Measurements from ENCODE around the gene PIGV.

Gene PIGV

GRCh38 chr1:26822737-26823395 lies 35.1 kb downstream of the PIGV start:
- Histone ChIP-seq H3K4me2 (ENCODE audit: low read length) (no peak overlapping the region), H3K79me2 (ENCODE audit: low read length) (peaks cover 16% of the 10 kb centered on the region), H3K27me3 (ENCODE audit: low read depth, low read length) (no peaks in the 10 kb centered on the region), H3K4me1 (ENCODE audit: low read length) (peaks cover 23% of the 10 kb centered on the region), H3K4me3 (ENCODE audit: low read length) (no peak overlapping the region), H3K36me3 (replicated peaks; ENCODE audit: low read depth, low read length) (no peaks in the 10 kb centered on the region), H3K27ac (ENCODE audit: low read length) (no peak overlapping the region), H2AFZ (ENCODE audit: low read depth, low read length) (no peak overlapping the region), H3K9ac (ENCODE audit: low read length) (no peak overlapping the region), H3K9me3 (ENCODE audit: insufficient read depth, low read length) (no peaks in the 10 kb centered on the region), H4K20me1 (ENCODE audit: insufficient read depth, low read length) (no peaks in the 10 kb centered on the region)
- no peak for TF ChIP-seq EZH2phosphoT487 (IDR thresholded peaks at IDR 0.05; ENCODE audit: low read depth)
- TF ChIP-seq, protein P1, sequence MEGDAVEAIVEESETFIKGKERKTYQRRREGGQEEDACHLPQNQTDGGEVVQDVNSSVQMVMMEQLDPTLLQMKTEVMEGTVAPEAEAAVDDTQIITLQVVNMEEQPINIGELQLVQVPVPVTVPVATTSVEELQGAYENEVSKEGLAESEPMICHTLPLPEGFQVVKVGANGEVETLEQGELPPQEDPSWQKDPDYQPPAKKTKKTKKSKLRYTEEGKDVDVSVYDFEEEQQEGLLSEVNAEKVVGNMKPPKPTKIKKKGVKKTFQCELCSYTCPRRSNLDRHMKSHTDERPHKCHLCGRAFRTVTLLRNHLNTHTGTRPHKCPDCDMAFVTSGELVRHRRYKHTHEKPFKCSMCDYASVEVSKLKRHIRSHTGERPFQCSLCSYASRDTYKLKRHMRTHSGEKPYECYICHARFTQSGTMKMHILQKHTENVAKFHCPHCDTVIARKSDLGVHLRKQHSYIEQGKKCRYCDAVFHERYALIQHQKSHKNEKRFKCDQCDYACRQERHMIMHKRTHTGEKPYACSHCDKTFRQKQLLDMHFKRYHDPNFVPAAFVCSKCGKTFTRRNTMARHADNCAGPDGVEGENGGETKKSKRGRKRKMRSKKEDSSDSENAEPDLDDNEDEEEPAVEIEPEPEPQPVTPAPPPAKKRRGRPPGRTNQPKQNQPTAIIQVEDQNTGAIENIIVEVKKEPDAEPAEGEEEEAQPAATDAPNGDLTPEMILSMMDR (IDR thresholded peaks at IDR 0.05; ENCODE audit: low read depth, low read length) = no peak

DNA sequence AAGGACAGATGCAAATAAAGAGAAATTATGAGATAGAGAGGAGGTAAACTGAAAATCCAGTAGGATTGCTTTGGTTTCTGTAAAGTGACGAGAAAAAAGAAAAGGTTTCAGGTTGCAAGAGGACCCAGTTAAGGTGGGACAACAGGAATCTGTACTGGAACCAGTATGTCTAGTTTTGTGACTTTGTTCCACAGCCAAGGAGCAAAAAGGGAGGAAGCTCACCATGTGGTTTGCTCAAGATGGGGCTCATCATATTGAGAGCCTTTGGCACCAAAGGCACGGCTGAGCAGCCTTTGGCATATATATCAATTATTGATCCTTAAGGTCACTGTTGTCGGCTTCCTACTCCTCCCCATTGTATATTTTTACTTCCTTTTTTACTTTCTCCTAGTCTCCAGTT lies 37.0 kb downstream of the PIGV start:
- no peaks in the 10 kb centered on the region for H3K27me3 ChIP-seq (ENCODE audit: low read depth, low read length)
- no peak overlapping the region for H3K27ac ChIP-seq (ENCODE audit: low read length)
- H3K4me1 ChIP-seq (ENCODE audit: low read length) = peaks cover 35% of the 10 kb centered on the region
- H3K4me3 ChIP-seq (ENCODE audit: low read length) = no peak overlapping the region
- H3K9ac ChIP-seq (ENCODE audit: low read length) = no peak overlapping the region
- TF ChIP-seq, protein P1 (IDR thresholded peaks at IDR 0.05; ENCODE audit: low read depth, low read length) = no peak
- TF ChIP-seq EZH2phosphoT487 (IDR thresholded peaks at IDR 0.05; ENCODE audit: low read depth) = no peak
- peaks cover 7% of the 10 kb centered on the region for H4K20me1 ChIP-seq (ENCODE audit: insufficient read depth, low read length)
- H3K36me3 ChIP-seq (replicated peaks; ENCODE audit: low read depth, low read length) = peaks cover 9% of the 10 kb centered on the region
- H2AFZ ChIP-seq (ENCODE audit: low read depth, low read length) = no peak overlapping the region
- peaks cover 34% of the 10 kb centered on the region for H3K79me2 ChIP-seq (ENCODE audit: low read length)
- no peak overlapping the region for H3K4me2 ChIP-seq (ENCODE audit: low read length)
- no peaks in the 10 kb centered on the region for H3K9me3 ChIP-seq (ENCODE audit: insufficient read depth, low read length)

- Histone ChIP-seq H3K4me3 (ENCODE audit: low read length) (peak within 1 kb of the TSS; percentile 97), H3K27me3 (ENCODE audit: low read depth, low read length) (no peaks in the 10 kb centered on the region), H3K9me3 (ENCODE audit: insufficient read depth, low read length) (no peaks in the 10 kb centered on the region), H2AFZ (ENCODE audit: low read depth, low read length) (peak within 1 kb of the TSS; percentile 98), H3K79me2 (ENCODE audit: low read length) (peaks cover 50% of the 10 kb centered on the region), H3K36me3 (replicated peaks; ENCODE audit: low read depth, low read length) (peaks cover 17% of the 10 kb centered on the region), H4K20me1 (ENCODE audit: insufficient read depth, low read length) (peaks cover 7% of the 10 kb centered on the region), H3K4me2 (ENCODE audit: low read length) (peak within 1 kb of the TSS; percentile 97), H3K27ac (ENCODE audit: low read length) (peak within 1 kb of the TSS; percentile 34), H3K9ac (ENCODE audit: low read length) (peak within 1 kb of the TSS; percentile 91), H3K4me1 (ENCODE audit: low read length) (peaks cover 22% of the 10 kb centered on the region)
- TF ChIP-seq, protein P1 (IDR thresholded peaks at IDR 0.05; ENCODE audit: low read depth, low read length) = peak; percentile 24
- TF ChIP-seq EZH2phosphoT487 (IDR thresholded peaks at IDR 0.05; ENCODE audit: low read depth) = no peak
These were observed 38.7 kb downstream of the PIGV start, which contains the start of gene ZDHHC18 for GRCh38 chr1:26826261-26827105. Gene ZDHHC18, plus strand, starts transcription at chr1:26826688. Its CDS starts 117 bp downstream, at chr1:26826805.

DNA sequence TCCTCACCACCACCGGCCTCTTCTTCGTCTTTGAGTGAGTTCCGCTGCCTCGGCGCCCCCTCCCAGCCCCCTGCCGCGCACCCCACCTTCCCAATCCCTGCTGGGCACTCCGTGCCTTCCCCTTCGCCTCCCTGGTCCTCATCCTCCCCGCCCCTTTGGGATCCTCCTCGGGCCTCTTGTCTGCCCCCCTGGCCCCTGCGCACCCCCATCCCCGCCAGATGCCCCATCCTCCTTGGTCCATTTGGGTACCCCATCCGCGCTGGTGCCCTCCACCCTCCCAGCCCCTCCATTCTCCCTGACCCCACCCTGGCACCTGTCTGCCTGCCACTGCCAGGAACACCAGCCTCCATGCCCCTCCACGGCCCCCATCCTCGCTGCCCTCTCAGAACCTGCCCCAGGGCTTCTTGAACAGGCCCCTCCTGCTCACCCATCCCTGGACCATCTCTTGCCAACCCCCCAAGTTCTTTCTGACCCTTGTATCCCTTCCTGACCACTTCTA lies 39.4 kb downstream of the PIGV start:
- Histone ChIP-seq H2AFZ (ENCODE audit: low read depth, low read length) (no peak overlapping the region), H3K4me3 (ENCODE audit: low read length) (peak overlapping the region; percentile 97), H3K27ac (ENCODE audit: low read length) (0 out of 2 replicates have a peak overlapping the region, but pooled peaks have one; percentile 26), H3K4me2 (ENCODE audit: low read length) (peak overlapping the region; percentile 90), H3K27me3 (ENCODE audit: low read depth, low read length) (no peaks in the 10 kb centered on the region), H3K36me3 (replicated peaks; ENCODE audit: low read depth, low read length) (peaks cover 17% of the 10 kb centered on the region), H3K79me2 (ENCODE audit: low read length) (peaks cover 55% of the 10 kb centered on the region), H3K9ac (ENCODE audit: low read length) (peak overlapping the region; percentile 80), H3K4me1 (ENCODE audit: low read length) (peaks cover 24% of the 10 kb centered on the region), H4K20me1 (ENCODE audit: insufficient read depth, low read length) (peaks cover 7% of the 10 kb centered on the region), H3K9me3 (ENCODE audit: insufficient read depth, low read length) (no peaks in the 10 kb centered on the region)
- no peak for TF ChIP-seq EZH2phosphoT487 (IDR thresholded peaks at IDR 0.05; ENCODE audit: low read depth)
- TF ChIP-seq, protein P1 (IDR thresholded peaks at IDR 0.05; ENCODE audit: low read depth, low read length) = no peak

Data from OCI-LY3 (cell line).